Measurements from ENCODE around the gene SRSF10.
A peak's percentile ranks its signal among the peaks of the same experiment; 100 is the strongest.
"Not testable (repeated sequence)": the region's sequence is repeated elsewhere in the genome, so short reads cannot be mapped to it uniquely, and the experiment has no call there.

Gene SRSF10

GRCh38 chr1:24008574-24009184, 28.6 kb upstream of the SRSF10 start:
- H3K36me3 ChIP-seq (replicated peaks); in situ Hi-C loops (cut with MboI; ENCODE audit: low sequenced_read_pairs); H3K27me3 ChIP-seq (ENCODE audit: low read depth); H3K9me3 ChIP-seq; H3K4me3 ChIP-seq: not testable (repeated sequence)
- H3K4me1 ChIP-seq = peaks cover 39% of the 10 kb centered on the region
- DNase-seq (ENCODE audit: low spot score in 2 of 2) = peak in 1 of 2 experiments; percentile 77

- Histone ChIP-seq H3K27me3 (ENCODE audit: low read depth) (no peaks in the 10 kb centered on the region), H3K4me3 (no peak overlapping the region), H3K36me3 (replicated peaks) (no peaks in the 10 kb centered on the region), H3K9me3 (no peaks in the 10 kb centered on the region; the same call in 1 of the 2 replicates), H3K4me1 (peaks cover 50% of the 10 kb centered on the region)
- in situ Hi-C loops (cut with MboI; ENCODE audit: low sequenced_read_pairs) = no loop called here
- DNase-seq (ENCODE audit: low spot score in 2 of 2) = no peak
Measured at GRCh38 chr1:24007079-24007478, 27.0 kb upstream of the SRSF10 start.

- peaks cover 45% of the 10 kb centered on the region for H3K4me1 ChIP-seq
- no peak overlapping the region for H3K4me3 ChIP-seq
- H3K27me3 ChIP-seq (ENCODE audit: low read depth) = no peaks in the 10 kb centered on the region
- in situ Hi-C loops (cut with MboI; ENCODE audit: low sequenced_read_pairs) = no loop called here
- no peaks in the 10 kb centered on the region for H3K36me3 ChIP-seq (replicated peaks)
- H3K9me3 ChIP-seq = no peaks in the 10 kb centered on the region; the same call in 1 of the 2 replicates
- DNase-seq (ENCODE audit: low spot score in 2 of 2) = no peak
Measured at GRCh38 chr1:24005163-24005562, 25.0 kb upstream of the SRSF10 start.

GRCh38 chr1:24004132-24004531, 24.0 kb upstream of the SRSF10 start:
- no peak overlapping the region for H3K4me3 ChIP-seq
- H3K36me3 ChIP-seq (replicated peaks) = no peaks in the 10 kb centered on the region
- peaks cover 41% of the 10 kb centered on the region for H3K4me1 ChIP-seq
- DNase-seq (ENCODE audit: low spot score in 2 of 2) = no peak
- H3K27me3 ChIP-seq (ENCODE audit: low read depth) = no peaks in the 10 kb centered on the region
- no peaks in the 10 kb centered on the region; the same call in 1 of the 2 replicates for H3K9me3 ChIP-seq
- in situ Hi-C loops (cut with MboI; ENCODE audit: low sequenced_read_pairs) = no loop called here

GRCh38 chr1:24003331-24003972, 23.3 kb upstream of the SRSF10 start:
- DNase-seq (ENCODE audit: low spot score in 2 of 2) = peak; percentile 84 to 99
- in situ Hi-C loops (cut with MboI; ENCODE audit: low sequenced_read_pairs) = no loop called here
- no peak overlapping the region for H3K4me3 ChIP-seq

GRCh38 chr1:24002695-24003094, 22.6 kb upstream of the SRSF10 start:
- Histone ChIP-seq H3K36me3 (replicated peaks) (no peaks in the 10 kb centered on the region), H3K27me3 (ENCODE audit: low read depth) (no peaks in the 10 kb centered on the region), H3K4me1 (peaks cover 36% of the 10 kb centered on the region), H3K4me3 (no peak overlapping the region), H3K9me3 (no peaks in the 10 kb centered on the region; the same call in 1 of the 2 replicates)
- DNase-seq (ENCODE audit: low spot score in 2 of 2) = peak in 1 of 2 experiments; percentile 33
- in situ Hi-C loops (cut with MboI; ENCODE audit: low sequenced_read_pairs) = no loop called here

More at GRCh38 chr1:24003331-24003972, 23.3 kb upstream of the SRSF10 start:
- H3K36me3 ChIP-seq (replicated peaks) = no peaks in the 10 kb centered on the region
- peaks cover 40% of the 10 kb centered on the region for H3K4me1 ChIP-seq
- H3K9me3 ChIP-seq = no peaks in the 10 kb centered on the region; the same call in 1 of the 2 replicates
- H3K27me3 ChIP-seq (ENCODE audit: low read depth) = no peaks in the 10 kb centered on the region

GRCh38 chr1:23999156-23999671, 19.1 kb upstream of the SRSF10 start:
- in situ Hi-C loops (cut with MboI; ENCODE audit: low sequenced_read_pairs) = no loop called here

GRCh38 chr1:23997812-23998211, 17.7 kb upstream of the SRSF10 start:
- Histone ChIP-seq H3K4me1 (peaks cover 19% of the 10 kb centered on the region), H3K27me3 (ENCODE audit: low read depth) (no peaks in the 10 kb centered on the region), H3K9me3 (no peaks in the 10 kb centered on the region), H3K36me3 (replicated peaks) (no peaks in the 10 kb centered on the region), H3K4me3 (no peak overlapping the region)
- DNase-seq (ENCODE audit: low spot score in 2 of 2) = no peak
- in situ Hi-C loops (cut with MboI; ENCODE audit: low sequenced_read_pairs) = no loop called here

More at GRCh38 chr1:23999156-23999671, 19.1 kb upstream of the SRSF10 start:
- Histone ChIP-seq H3K4me3 (no peak overlapping the region), H3K4me1 (peaks cover 29% of the 10 kb centered on the region), H3K9me3 (no peaks in the 10 kb centered on the region), H3K36me3 (replicated peaks) (no peaks in the 10 kb centered on the region), H3K27me3 (ENCODE audit: low read depth) (no peaks in the 10 kb centered on the region)
- DNase-seq (ENCODE audit: low spot score in 2 of 2) = no peak

- Histone ChIP-seq H3K9me3 (no peaks in the 10 kb centered on the region), H3K4me1 (peaks cover 9% of the 10 kb centered on the region), H3K27me3 (ENCODE audit: low read depth) (no peaks in the 10 kb centered on the region), H3K36me3 (replicated peaks) (no peaks in the 10 kb centered on the region), H3K4me3 (no peak overlapping the region)
- no peak for DNase-seq (ENCODE audit: low spot score in 2 of 2)
- in situ Hi-C loops (cut with MboI; ENCODE audit: low sequenced_read_pairs) = no loop called here
Measured at GRCh38 chr1:23996700-23997229, 16.6 kb upstream of the SRSF10 start.

- no peak for DNase-seq (ENCODE audit: low spot score in 2 of 2)
- in situ Hi-C loops (cut with MboI; ENCODE audit: low sequenced_read_pairs) = no loop called here
- H3K4me3 ChIP-seq = no peak overlapping the region
- no peaks in the 10 kb centered on the region for H3K27me3 ChIP-seq (ENCODE audit: low read depth)
- no peaks in the 10 kb centered on the region for H3K36me3 ChIP-seq (replicated peaks)
- H3K9me3 ChIP-seq = no peaks in the 10 kb centered on the region
- H3K4me1 ChIP-seq = peaks cover 6% of the 10 kb centered on the region
Measured at GRCh38 chr1:23995431-23995837, 15.3 kb upstream of the SRSF10 start.

GRCh38 chr1:23992011-23992410, 11.9 kb upstream of the SRSF10 start:
- H3K4me1 ChIP-seq; H3K4me3 ChIP-seq; DNase-seq (ENCODE audit: low spot score in 2 of 2); H3K9me3 ChIP-seq; in situ Hi-C loops (cut with MboI; ENCODE audit: low sequenced_read_pairs); H3K36me3 ChIP-seq (replicated peaks); H3K27me3 ChIP-seq (ENCODE audit: low read depth): not testable (repeated sequence)

GRCh38 chr1:23989263-23989662, 9.1 kb upstream of the SRSF10 start:
- no peak for DNase-seq (ENCODE audit: low spot score in 2 of 2)
- H3K4me3 ChIP-seq = no peak overlapping the region
- in situ Hi-C loops (cut with MboI; ENCODE audit: low sequenced_read_pairs) = no loop called here
- H3K27me3 ChIP-seq (ENCODE audit: low read depth) = no peaks in the 10 kb centered on the region
- no peaks in the 10 kb centered on the region for H3K9me3 ChIP-seq
- no peaks in the 10 kb centered on the region for H3K4me1 ChIP-seq
- no peaks in the 10 kb centered on the region for H3K36me3 ChIP-seq (replicated peaks)

- H3K9me3 ChIP-seq; H3K36me3 ChIP-seq (replicated peaks); in situ Hi-C loops (cut with MboI; ENCODE audit: low sequenced_read_pairs); H3K4me1 ChIP-seq; H3K4me3 ChIP-seq; DNase-seq (ENCODE audit: low spot score in 2 of 2); H3K27me3 ChIP-seq (ENCODE audit: low read depth): not testable (repeated sequence)
Measured at GRCh38 chr1:23987038-23987437, 6.9 kb upstream of the SRSF10 start.

Measured in HAP-1 (cell line).